ENCODE measurements around the gene RANGAP1. TPM values are rescaled to one million over a fixed set of nuclear protein-coding genes. Genes with fewer than 3 reads are reported as not detected.

RANGAP1 gene
- total and polyA plus RNA-seq, 2 of the 13 experiments (the other 11 are each of a cell fraction or from before 2014, with no cell fraction given), result 51.8 to 83.9 TPM

DNA sequence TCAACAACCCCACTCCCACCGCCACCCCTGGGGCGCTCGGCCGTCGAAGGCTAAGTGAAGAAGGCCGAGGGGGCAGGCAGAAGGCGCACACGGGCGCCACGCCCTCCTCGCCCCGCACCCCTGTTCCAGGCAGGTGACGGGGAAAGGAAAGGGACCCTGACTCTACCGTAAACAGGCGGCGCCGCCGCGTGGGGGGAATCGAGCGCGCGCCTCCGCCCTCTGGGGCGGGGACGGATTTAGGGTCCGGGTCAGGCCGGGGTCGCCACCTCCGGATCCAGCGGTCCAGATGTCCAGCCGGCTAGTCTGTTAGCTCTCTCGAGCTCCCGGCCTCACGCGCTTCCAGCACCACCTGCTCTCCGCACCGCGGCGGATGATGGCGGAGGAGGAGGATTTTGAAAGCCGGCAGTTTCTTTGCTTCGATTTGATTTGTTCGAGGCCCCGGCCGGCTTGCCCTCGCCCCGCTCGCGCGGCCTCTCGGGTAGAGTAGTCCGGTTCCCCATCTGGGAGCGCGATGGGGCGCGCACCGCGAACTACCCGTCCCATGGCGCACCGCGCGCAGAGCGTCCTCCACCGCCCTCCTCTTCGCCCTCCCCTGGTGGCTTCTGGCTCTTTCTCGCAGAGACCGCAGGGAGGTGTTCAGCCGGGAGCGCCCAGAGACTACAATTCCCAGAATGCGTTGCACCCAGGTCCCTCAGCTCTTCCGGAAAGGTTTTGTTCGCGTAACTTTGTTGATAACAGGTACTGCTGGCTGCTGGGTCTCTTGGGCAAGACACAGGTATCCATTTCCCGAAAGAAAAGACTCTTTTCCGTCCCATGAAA is at the start of gene RANGAP1 (continued):
- TF ChIP-seq, protein P1, sequence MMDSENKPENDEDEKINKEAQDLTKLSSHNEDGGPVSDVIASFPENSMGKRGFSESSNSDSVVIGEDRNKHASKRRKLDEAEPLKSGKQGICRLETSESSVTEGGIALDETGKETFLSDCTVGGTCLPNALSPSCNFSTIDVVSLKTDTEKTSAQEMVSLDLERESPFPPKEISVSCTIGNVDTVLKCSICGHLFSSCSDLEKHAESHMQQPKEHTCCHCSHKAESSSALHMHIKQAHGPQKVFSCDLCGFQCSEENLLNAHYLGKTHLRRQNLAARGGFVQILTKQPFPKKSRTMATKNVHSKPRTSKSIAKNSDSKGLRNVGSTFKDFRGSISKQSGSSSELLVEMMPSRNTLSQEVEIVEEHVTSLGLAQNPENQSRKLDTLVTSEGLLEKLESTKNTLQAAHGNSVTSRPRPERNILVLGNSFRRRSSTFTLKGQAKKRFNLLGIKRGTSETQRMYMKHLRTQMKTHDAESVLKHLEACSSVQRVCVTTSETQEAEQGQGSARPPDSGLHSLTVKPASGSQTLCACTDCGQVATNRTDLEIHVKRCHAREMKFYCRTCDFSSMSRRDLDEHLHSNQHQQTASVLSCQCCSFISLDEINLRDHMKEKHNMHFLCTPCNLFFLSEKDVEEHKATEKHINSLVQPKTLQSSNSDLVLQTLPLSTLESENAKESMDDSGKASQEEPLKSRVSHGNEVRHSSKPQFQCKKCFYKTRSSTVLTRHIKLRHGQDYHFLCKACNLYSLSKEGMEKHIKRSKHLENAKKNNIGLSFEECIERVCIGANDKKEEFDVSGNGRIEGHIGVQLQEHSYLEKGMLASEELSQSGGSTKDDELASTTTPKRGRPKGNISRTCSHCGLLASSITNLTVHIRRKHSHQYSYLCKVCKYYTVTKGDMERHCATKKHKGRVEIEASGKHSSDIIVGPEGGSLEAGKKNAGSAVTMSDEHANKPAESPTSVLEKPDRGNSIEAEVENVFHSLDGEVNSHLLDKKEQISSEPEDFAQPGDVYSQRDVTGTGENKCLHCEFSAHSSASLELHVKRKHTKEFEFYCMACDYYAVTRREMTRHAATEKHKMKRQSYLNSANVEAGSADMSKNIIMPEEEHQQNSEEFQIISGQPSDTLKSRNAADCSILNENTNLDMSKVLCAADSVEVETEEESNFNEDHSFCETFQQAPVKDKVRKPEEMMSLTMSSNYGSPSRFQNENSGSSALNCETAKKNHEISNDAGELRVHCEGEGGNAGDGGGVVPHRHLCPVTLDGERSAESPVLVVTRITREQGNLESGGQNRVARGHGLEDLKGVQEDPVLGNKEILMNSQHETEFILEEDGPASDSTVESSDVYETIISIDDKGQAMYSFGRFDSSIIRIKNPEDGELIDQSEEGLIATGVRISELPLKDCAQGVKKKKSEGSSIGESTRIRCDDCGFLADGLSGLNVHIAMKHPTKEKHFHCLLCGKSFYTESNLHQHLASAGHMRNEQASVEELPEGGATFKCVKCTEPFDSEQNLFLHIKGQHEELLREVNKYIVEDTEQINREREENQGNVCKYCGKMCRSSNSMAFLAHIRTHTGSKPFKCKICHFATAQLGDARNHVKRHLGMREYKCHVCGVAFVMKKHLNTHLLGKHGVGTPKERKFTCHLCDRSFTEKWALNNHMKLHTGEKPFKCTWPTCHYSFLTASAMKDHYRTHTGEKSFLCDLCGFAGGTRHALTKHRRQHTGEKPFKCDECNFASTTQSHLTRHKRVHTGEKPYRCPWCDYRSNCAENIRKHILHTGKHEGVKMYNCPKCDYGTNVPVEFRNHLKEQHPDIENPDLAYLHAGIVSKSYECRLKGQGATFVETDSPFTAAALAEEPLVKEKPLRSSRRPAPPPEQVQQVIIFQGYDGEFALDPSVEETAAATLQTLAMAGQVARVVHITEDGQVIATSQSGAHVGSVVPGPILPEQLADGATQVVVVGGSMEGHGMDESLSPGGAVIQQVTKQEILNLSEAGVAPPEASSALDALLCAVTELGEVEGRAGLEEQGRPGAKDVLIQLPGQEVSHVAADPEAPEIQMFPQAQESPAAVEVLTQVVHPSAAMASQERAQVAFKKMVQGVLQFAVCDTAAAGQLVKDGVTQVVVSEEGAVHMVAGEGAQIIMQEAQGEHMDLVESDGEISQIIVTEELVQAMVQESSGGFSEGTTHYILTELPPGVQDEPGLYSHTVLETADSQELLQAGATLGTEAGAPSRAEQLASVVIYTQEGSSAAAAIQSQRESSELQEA (CRISPR knock-in tag; IDR thresholded peaks at IDR 0.05; ENCODE audit: not compliant biosample characterization), result peak; percentile 50
- TF ChIP-seq, protein P2, sequence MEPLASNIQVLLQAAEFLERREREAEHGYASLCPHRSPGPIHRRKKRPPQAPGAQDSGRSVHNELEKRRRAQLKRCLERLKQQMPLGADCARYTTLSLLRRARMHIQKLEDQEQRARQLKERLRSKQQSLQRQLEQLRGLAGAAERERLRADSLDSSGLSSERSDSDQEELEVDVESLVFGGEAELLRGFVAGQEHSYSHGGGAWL (CRISPR knock-in tag; IDR thresholded peaks at IDR 0.05), result no peak
- TF ChIP-seq XRCC5 (optimal IDR thresholded peaks at IDR 0.05; ENCODE audit: low read length) (peak; percentile 86), ZNF549 (CRISPR knock-in tag; IDR thresholded peaks at IDR 0.05) (no peak), ASH2L (IDR thresholded peaks at IDR 0.05; ENCODE audit: insufficient read length, low read depth, low read length) (peak; percentile 25), ATF7-NPFF (CRISPR knock-in tag; IDR thresholded peaks at IDR 0.05; ENCODE audit: low read depth) (no peak; the same call in 1 of the 2 replicates), MTA1 (CRISPR knock-in tag; IDR thresholded peaks at IDR 0.05; ENCODE audit: borderline replicate concordance) (peak; percentile 57; the same call in 1 of the 2 replicates), POLR2AphosphoS2 (IDR thresholded peaks at IDR 0.05; ENCODE audit: low read depth, low read length) (no peak), ZNF839 (CRISPR knock-in tag; IDR thresholded peaks at IDR 0.05; ENCODE audit: borderline replicate concordance) (no peak; the same call in 1 of the 2 replicates), SRSF4 (IDR thresholded peaks at IDR 0.05; ENCODE audit: low read depth, low read length, poor library complexity, severe bottlenecking) (no peak), ZNF790 (CRISPR knock-in tag; IDR thresholded peaks at IDR 0.05; ENCODE audit: borderline replicate concordance) (no peak), ZNF17 (CRISPR knock-in tag; IDR thresholded peaks at IDR 0.05) (no peak), ZNF317 (CRISPR knock-in tag; IDR thresholded peaks at IDR 0.05) (no peak), RBM39 (IDR thresholded peaks at IDR 0.05; ENCODE audit: low read depth, low read length, poor library complexity, severe bottlenecking) (peak; percentile 90)
- TF ChIP-seq, protein P3, sequence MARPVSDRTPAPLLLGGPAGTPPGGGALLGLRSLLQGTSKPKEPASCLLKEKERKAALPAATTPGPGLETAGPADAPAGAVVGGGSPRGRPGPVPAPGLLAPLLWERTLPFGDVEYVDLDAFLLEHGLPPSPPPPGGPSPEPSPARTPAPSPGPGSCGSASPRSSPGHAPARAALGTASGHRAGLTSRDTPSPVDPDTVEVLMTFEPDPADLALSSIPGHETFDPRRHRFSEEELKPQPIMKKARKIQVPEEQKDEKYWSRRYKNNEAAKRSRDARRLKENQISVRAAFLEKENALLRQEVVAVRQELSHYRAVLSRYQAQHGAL (CRISPR knock-in tag; IDR thresholded peaks at IDR 0.05; ENCODE audit: not compliant biosample characterization), result peak; percentile 68
- TF ChIP-seq, protein P4, sequence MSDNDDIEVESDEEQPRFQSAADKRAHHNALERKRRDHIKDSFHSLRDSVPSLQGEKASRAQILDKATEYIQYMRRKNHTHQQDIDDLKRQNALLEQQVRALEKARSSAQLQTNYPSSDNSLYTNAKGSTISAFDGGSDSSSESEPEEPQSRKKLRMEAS (IDR thresholded peaks at IDR 0.05), result peak; percentile 91
